ENCODE measurements around the gene UST. TPM values are rescaled to one million over a fixed set of nuclear protein-coding genes. Genes with fewer than 3 reads are reported as not detected.

Gene UST
- total RNA-seq, 6 experiments from 2014 or later = 0.44 to 1.9 (median 0.91) TPM

GRCh38 chr6:148768646-148769270, 21.9 kb downstream of the UST start:
- ATAC-seq (no peak), DNase-seq (no peak)
- Histone ChIP-seq H3K9me3 (no peaks in the 10 kb centered on the region), H3K27ac (no peak overlapping the region), H3K27me3 (no peaks in the 10 kb centered on the region), H3K4me1 (no peaks in the 10 kb centered on the region), H3K4me3 (no peak overlapping the region), H3K36me3 (no peaks in the 10 kb centered on the region)
- TF ChIP-seq CTCF (IDR thresholded peaks at IDR 0.05) (no peak), POLR2A (IDR thresholded peaks at IDR 0.05) (no peak)
- intact Hi-C loops (cut with DNase I) = no loop called here
- 77% methylated on average over 1 of the region's 3 CpGs for WGBS (ENCODE audit: insufficient coverage, low coverage, low lambda C conversion rate, missing lambda C conversion rate)

GRCh38 chr6:148769304-148769968, 22.6 kb downstream of the UST start:
- ATAC-seq = no peak
- TF ChIP-seq POLR2A (IDR thresholded peaks at IDR 0.05) (no peak), CTCF (IDR thresholded peaks at IDR 0.05) (no peak)
- Histone ChIP-seq H3K27me3 (no peaks in the 10 kb centered on the region), H3K4me3 (no peak overlapping the region), H3K27ac (no peak overlapping the region), H3K9me3 (no peaks in the 10 kb centered on the region), H3K36me3 (no peaks in the 10 kb centered on the region), H3K4me1 (no peaks in the 10 kb centered on the region)
- WGBS (ENCODE audit: insufficient coverage, low coverage, low lambda C conversion rate, missing lambda C conversion rate) = 43% methylated on average over 4 of the region's 4 CpGs
- intact Hi-C loops (cut with DNase I) = no loop called here
- no peak for DNase-seq

GRCh38 chr6:148770408-148771211, 23.8 kb downstream of the UST start:
- Histone ChIP-seq H3K36me3 (no peaks in the 10 kb centered on the region), H3K9me3 (no peaks in the 10 kb centered on the region), H3K4me3 (no peak overlapping the region), H3K4me1 (no peaks in the 10 kb centered on the region), H3K27me3 (no peaks in the 10 kb centered on the region), H3K27ac (no peak overlapping the region)
- ATAC-seq (no peak), DNase-seq (no peak)
- no peak for TF ChIP-seq CTCF (IDR thresholded peaks at IDR 0.05)
- intact Hi-C loops (cut with DNase I) = no loop called here
- 80% methylated on average over 7 of the region's 8 CpGs for WGBS (ENCODE audit: insufficient coverage, low coverage, low lambda C conversion rate, missing lambda C conversion rate)

GRCh38 chr6:148771212-148771601, 24.4 kb downstream of the UST start:
- no peak for DNase-seq

More at GRCh38 chr6:148771212-148771601, 24.4 kb downstream of the UST start:
- WGBS (ENCODE audit: insufficient coverage, low coverage, low lambda C conversion rate, missing lambda C conversion rate) = 56% methylated on average over 3 of the region's 3 CpGs
- Histone ChIP-seq H3K4me3 (no peak overlapping the region), H3K36me3 (no peaks in the 10 kb centered on the region), H3K9me3 (no peaks in the 10 kb centered on the region), H3K27me3 (no peaks in the 10 kb centered on the region), H3K27ac (no peak overlapping the region), H3K4me1 (no peaks in the 10 kb centered on the region)
- TF ChIP-seq CTCF (IDR thresholded peaks at IDR 0.05) (no peak), POLR2A (IDR thresholded peaks at IDR 0.05) (no peak)
- ATAC-seq = no peak
- intact Hi-C loops (cut with DNase I) = no loop called here

Measured in right lobe of liver (tissue), 6 donors.